Trophoblast cell (in vitro differentiated cells and primary cell): ENCODE measurements around the gene CAPG.
A peak's percentile ranks its signal among the peaks of the same experiment; 100 is the strongest.

ENCODE experiments used
- DNase-seq, 2 donors: peaks; one replicate each; pipeline ENCODE4 v3.0.0-alpha.2; 2016
- H2AFZ ChIP-seq: 2 replicates; pipeline ENCODE4 v1.6.1; 2013; ENCODE audit warnings: low read length, moderate library complexity, mild to moderate bottlenecking; ENCODE audit not compliant: insufficient read depth, poor library complexity
- H2AK5ac ChIP-seq: 2 replicates; pipeline ENCODE4 v1.6.1; 2013; ENCODE audit warnings: mild to moderate bottlenecking, low read length
- H2BK120ac ChIP-seq: 2 replicates; pipeline ENCODE4 v1.6.1; 2013; ENCODE audit warnings: low read length, mild to moderate bottlenecking, moderate library complexity; ENCODE audit not compliant: insufficient read depth, poor library complexity
- H2BK12ac ChIP-seq: 2 replicates; pipeline ENCODE4 v1.6.1; 2013; ENCODE audit warnings: mild to moderate bottlenecking, low read length, moderate library complexity
- H2BK5ac ChIP-seq: 2 replicates; pipeline ENCODE4 v1.6.1; 2013; ENCODE audit warnings: low read length, low read depth, moderate library complexity, mild to moderate bottlenecking; ENCODE audit not compliant: poor library complexity
- H3K14ac ChIP-seq: 2 replicates; pipeline ENCODE4 v1.6.1; 2013; ENCODE audit warnings: mild to moderate bottlenecking, low read length
- H3K18ac ChIP-seq: 2 replicates; pipeline ENCODE4 v1.6.1; 2013; ENCODE audit warnings: mild to moderate bottlenecking, low read length
- H3K23ac ChIP-seq: 2 replicates; pipeline ENCODE4 v1.6.1; 2013; ENCODE audit warnings: low read length
- H3K27ac ChIP-seq: 2 replicates; pipeline ENCODE4 v1.5.1; 2013; ENCODE audit warnings: low read depth, mild to moderate bottlenecking, inconsistent platforms, low read length, moderate library complexity
- H3K27me3 ChIP-seq: 2 replicates; pipeline ENCODE4 v1.6.1; 2013; ENCODE audit warnings: inconsistent platforms, mild to moderate bottlenecking, low read length, moderate library complexity; ENCODE audit not compliant: insufficient read depth
- H3K36me3 ChIP-seq, 2 experiments: 1 replicate in 1 of 2; 2 replicates in 1 of 2; pipeline ENCODE4 v1.6.1; 2013; ENCODE audit warnings: low read length in 2 of 2, mild to moderate bottlenecking in 2 of 2, moderate library complexity in 1 of 2; ENCODE audit not compliant: insufficient read depth in 2 of 2, control insufficient read depth in 1 of 2
- H3K4ac ChIP-seq: 2 replicates; pipeline ENCODE4 v1.6.1; 2013; ENCODE audit warnings: low read depth, mild to moderate bottlenecking, low read length, moderate library complexity
- H3K4me1 ChIP-seq, 2 experiments: 1 replicate in 1 of 2; 2 replicates in 1 of 2; pipeline ENCODE4 v1.6.1; 2013; ENCODE audit warnings: low read length in 2 of 2, mild to moderate bottlenecking in 2 of 2, moderate library complexity in 1 of 2; ENCODE audit not compliant: insufficient read depth in 2 of 2, control insufficient read depth in 1 of 2
- H3K4me2 ChIP-seq: 2 replicates; pipeline ENCODE4 v1.6.1; 2013; ENCODE audit warnings: inconsistent platforms, mild to moderate bottlenecking, low read length, moderate library complexity
- H3K4me3 ChIP-seq: 2 replicates; pipeline ENCODE4 v1.5.1; 2013; ENCODE audit warnings: mild to moderate bottlenecking, low read depth, low read length, inconsistent platforms
- H3K79me1 ChIP-seq: one replicate; pipeline ENCODE4 v1.6.1; 2013; ENCODE audit warnings: low read length
- H3K79me2 ChIP-seq: 2 replicates; pipeline ENCODE4 v1.6.1; 2013; ENCODE audit warnings: low read length, mild to moderate bottlenecking; ENCODE audit not compliant: control insufficient read depth, insufficient read depth, poor library complexity
- H3K9ac ChIP-seq: 2 replicates; pipeline ENCODE4 v1.6.1; 2013; ENCODE audit warnings: mild to moderate bottlenecking, low read length
- H3K9me3 ChIP-seq: 2 replicates; pipeline ENCODE4 v1.6.1; 2013; ENCODE audit warnings: low read depth, mild to moderate bottlenecking, control low read depth, inconsistent platforms, low read length; ENCODE audit not compliant: insufficient read depth
- H4K12ac ChIP-seq: 2 replicates; pipeline ENCODE4 v1.6.1; 2013; ENCODE audit warnings: low read depth, mild to moderate bottlenecking, low read length, moderate library complexity
- H4K8ac ChIP-seq: 2 replicates; pipeline ENCODE4 v1.6.1; 2013; ENCODE audit warnings: low read depth, mild to moderate bottlenecking, low read length, moderate library complexity
- H4K91ac ChIP-seq: one replicate; pipeline ENCODE4 v1.6.1; 2013; ENCODE audit warnings: low read depth, mild to moderate bottlenecking, low read length, moderate library complexity
- WGBS: extraction: QIAGEN DNeasy Blood & Tissue Kit; methylation state at CpG from one replicate; pipeline ENCODE4 v1.1.7; 2013; ENCODE audit warnings: missing lambda C conversion rate; ENCODE audit not compliant: insufficient read length, insufficient coverage; ENCODE audit errors: extremely low coverage; 5-methylcytosine and 5-hydroxymethylcytosine counted together

CAPG gene

GRCh38 chr2:85420536-85421259, 10.5 kb upstream of the CAPG start:
- Histone ChIP-seq H3K36me3 (no peaks in the 10 kb centered on the region), H3K4ac (peak overlapping the region; percentile 48), H4K8ac (peak overlapping the region; percentile 87), H3K9ac (no peak overlapping the region), H3K9me3 (no peaks in the 10 kb centered on the region), H3K27ac (no peak overlapping the region), H4K91ac (peak overlapping the region; percentile 60), H2AK5ac (peak overlapping the region; percentile 12), H2BK5ac (peak overlapping the region; percentile 14), H2AFZ (peak overlapping the region; percentile 72), H3K4me3 (no peak overlapping the region), H3K27me3 (no peaks in the 10 kb centered on the region), H2BK12ac (peak overlapping the region; percentile 47), H3K18ac (peak overlapping the region; percentile 48), H3K4me1 (peaks cover 13 to 19% of the 10 kb centered on the region in 2 experiments), H3K14ac (peak overlapping the region; percentile 47), H4K12ac (peak overlapping the region; percentile 81), H3K79me1 (peaks cover 16% of the 10 kb centered on the region), H2BK120ac (peak overlapping the region; percentile 49), H3K4me2 (peak overlapping the region; percentile 46), H3K23ac (no peak overlapping the region), H3K79me2 (peaks cover 10% of the 10 kb centered on the region)
- DNase-seq = peak; percentile 73 to 87
- WGBS = no CpG with 5 or more reads among the region's 22 CpGs

GRCh38 chr2:85419009-85419675, 9.0 kb upstream of the CAPG start:
- Histone ChIP-seq H3K79me1 (peaks cover 16% of the 10 kb centered on the region), H4K8ac (peak overlapping the region; percentile 97), H3K18ac (peak overlapping the region; percentile 97), H3K79me2 (peaks cover 10% of the 10 kb centered on the region), H3K14ac (peak overlapping the region; percentile 97), H2BK5ac (peak overlapping the region; percentile 96), H3K9ac (peak overlapping the region; percentile 54), H4K91ac (peak overlapping the region; percentile 90), H3K4me3 (peak overlapping the region; percentile 74), H3K9me3 (no peaks in the 10 kb centered on the region), H3K23ac (no peak overlapping the region), H2AK5ac (peak overlapping the region; percentile 99), H3K27me3 (no peaks in the 10 kb centered on the region), H2BK12ac (no peak overlapping the region), H3K4me1 (peaks cover 14 to 19% of the 10 kb centered on the region in 2 experiments), H3K4me2 (peak overlapping the region; percentile 71), H2AFZ (peak overlapping the region; percentile 98), H4K12ac (peak overlapping the region; percentile 96), H3K36me3 (no peaks in the 10 kb centered on the region), H3K4ac (peak overlapping the region; percentile 71), H2BK120ac (peak overlapping the region; percentile 98), H3K27ac (peak overlapping the region; percentile 82)
- WGBS = no CpG with 5 or more reads among the region's 17 CpGs
- no peak for DNase-seq

- H4K12ac ChIP-seq = peak within 1 kb of the TSS; percentile 96
- peak within 1 kb of the TSS; percentile 90 for H4K91ac ChIP-seq
- peak within 1 kb of the TSS; percentile 98 for H2BK120ac ChIP-seq
- peaks cover 21% of the 10 kb centered on the region for H3K79me1 ChIP-seq
- no peaks in the 10 kb centered on the region for H3K36me3 ChIP-seq
- H3K14ac ChIP-seq = peak within 1 kb of the TSS; percentile 97
- no peaks in the 10 kb centered on the region for H3K9me3 ChIP-seq
- H2BK5ac ChIP-seq = peak within 1 kb of the TSS; percentile 96
- peak within 1 kb of the TSS; percentile 98 for H2AFZ ChIP-seq
- peak; percentile 85 to 89 for DNase-seq
- WGBS = no CpG with 5 or more reads among the region's 57 CpGs
- no peaks in the 10 kb centered on the region for H3K27me3 ChIP-seq
- H3K4me3 ChIP-seq = peak within 1 kb of the TSS; percentile 74
- peaks cover 16% of the 10 kb centered on the region for H3K79me2 ChIP-seq
- peak within 1 kb of the TSS; percentile 40 for H2BK12ac ChIP-seq
- H3K4ac ChIP-seq = peak within 1 kb of the TSS; percentile 85
- H3K27ac ChIP-seq = peak within 1 kb of the TSS; percentile 82
- H3K4me2 ChIP-seq = peak within 1 kb of the TSS; percentile 71
- peak within 1 kb of the TSS; percentile 97 for H3K18ac ChIP-seq
- H2AK5ac ChIP-seq = peak within 1 kb of the TSS; percentile 99
- no peak within 1 kb of the TSS for H3K23ac ChIP-seq
- H4K8ac ChIP-seq = peak within 1 kb of the TSS; percentile 97
- H3K4me1 ChIP-seq = peaks cover 17 to 19% of the 10 kb centered on the region in 2 experiments
- peak within 1 kb of the TSS; percentile 61 for H3K9ac ChIP-seq
Observed at GRCh38 chr2:85418132-85419008, 8.2 kb upstream of the CAPG start, which contains the start of gene SH2D6. Gene SH2D6, plus strand, starts transcription at chr2:85418714. Its CDS starts 10,752 bp downstream, at chr2:85429466.
